ENCODE data around the gene CACUL1. TPM values are rescaled to one million over a fixed set of nuclear protein-coding genes. Genes with fewer than 3 reads are reported as not detected.

CACUL1 gene
- total and polyA plus RNA-seq, 2 of the 13 experiments (the other 11 are each of a cell fraction or from before 2014, with no cell fraction given): 14.2 to 31.0 TPM

- no peak for TF ChIP-seq ZBTB39 (CRISPR knock-in tag; IDR thresholded peaks at IDR 0.05)
- TF ChIP-seq MBNL3 (CRISPR knock-in tag; conservative IDR thresholded peaks at IDR 0.05): no peak
- no peak for TF ChIP-seq HMG20B (CRISPR knock-in tag; conservative IDR thresholded peaks at IDR 0.05)
- no peak for TF ChIP-seq ATF7 (IDR thresholded peaks at IDR 0.05)
- TF ChIP-seq ATF7 (CRISPR knock-in tag; IDR thresholded peaks at IDR 0.05): no peak
- peak; percentile 21; the same call in 1 of the 2 replicates for TF ChIP-seq HMG20A (CRISPR knock-in tag; IDR thresholded peaks at IDR 0.05; ENCODE audit: borderline replicate concordance)
- TF ChIP-seq TFDP2 (CRISPR knock-in tag; IDR thresholded peaks at IDR 0.05): no peak
- no peak for TF ChIP-seq KLF9 (CRISPR knock-in tag; IDR thresholded peaks at IDR 0.05; ENCODE audit: low read depth)
- no peak for TF ChIP-seq MTF1 (CRISPR knock-in tag; IDR thresholded peaks at IDR 0.05)
- TF ChIP-seq ZBTB3 (CRISPR knock-in tag; IDR thresholded peaks at IDR 0.05; ENCODE audit: borderline replicate concordance, low read depth): no peak
- no peak for TF ChIP-seq BATF2 (CRISPR knock-in tag; IDR thresholded peaks at IDR 0.05)
- no peak for TF ChIP-seq SNRNP70 (IDR thresholded peaks at IDR 0.05; ENCODE audit: low read depth, low read length)
- TF ChIP-seq ZFY (CRISPR knock-in tag; IDR thresholded peaks at IDR 0.05): no peak
- 0 out of 2 replicates have a peak, but pooled peaks have one; percentile 16 for TF ChIP-seq ZNF331 (CRISPR knock-in tag; IDR thresholded peaks at IDR 0.05)
- 0 out of 2 replicates have a peak, but pooled peaks have one; percentile 5 for TF ChIP-seq CEBPG (CRISPR knock-in tag; IDR thresholded peaks at IDR 0.05)
- TF ChIP-seq SOX5 (CRISPR knock-in tag; IDR thresholded peaks at IDR 0.05; ENCODE audit: borderline replicate concordance): peak; percentile 90
- TF ChIP-seq NFE2L2 (IDR thresholded peaks at IDR 0.05; ENCODE audit: low read length): no peak
- TF ChIP-seq NR2F6 (IDR thresholded peaks at IDR 0.05): no peak
- 0 out of 2 replicates have a peak, but pooled peaks have one; percentile 13 for TF ChIP-seq NR2F6 (CRISPR knock-in tag; IDR thresholded peaks at IDR 0.05)
- no peak for TF ChIP-seq ZNF260 (CRISPR knock-in tag; IDR thresholded peaks at IDR 0.05; ENCODE audit: borderline replicate concordance, low read depth)
- no peak for TF ChIP-seq MTF2 (CRISPR knock-in tag; IDR thresholded peaks at IDR 0.05; ENCODE audit: borderline replicate concordance)
- no peak for TF ChIP-seq ZNF232 (CRISPR knock-in tag; IDR thresholded peaks at IDR 0.05; ENCODE audit: borderline replicate concordance)
- no peak for TF ChIP-seq ZFYVE20 (CRISPR knock-in tag; IDR thresholded peaks at IDR 0.05; ENCODE audit: borderline replicate concordance, low read depth)
Measured at GRCh38 chr10:118667732-118668131, 87.0 kb downstream of the CACUL1 start (continued).

Data from HepG2 (cell line).